Effector memory CD4-positive, alpha-beta T cell (primary cell): Measurements from ENCODE around the gene CCDC57.

ENCODE experiments used
- DNase-seq, 3 donors: peaks; one replicate each; pipeline ENCODE4 v3.0.0-alpha.2; 2020
- H3K27ac ChIP-seq: 2 replicates; pipeline ENCODE4 v1.7.0; 2013; ENCODE audit warnings: mild to moderate bottlenecking, low read length, moderate library complexity; ENCODE audit not compliant: insufficient read depth, poor library complexity, severe bottlenecking
- H3K27me3 ChIP-seq: replicated peaks from 2 replicates; pipeline ENCODE4 v1.7.0; 2013; ENCODE audit warnings: mild to moderate bottlenecking, low read length; ENCODE audit not compliant: insufficient read depth, control insufficient read depth, poor library complexity, severe bottlenecking
- H3K36me3 ChIP-seq: 2 replicates; pipeline ENCODE4 v1.7.0; 2013; ENCODE audit warnings: mild to moderate bottlenecking, low read length, moderate library complexity; ENCODE audit not compliant: control insufficient read depth, insufficient read depth
- H3K4me1 ChIP-seq: 2 replicates; pipeline ENCODE4 v1.7.0; 2013; ENCODE audit warnings: low read length, mild to moderate bottlenecking; ENCODE audit not compliant: control insufficient read depth, insufficient read depth, poor library complexity, severe bottlenecking
- H3K4me3 ChIP-seq: 2 replicates; pipeline ENCODE4 v1.7.0; 2013; ENCODE audit warnings: low read length, low read depth, mild to moderate bottlenecking; ENCODE audit not compliant: insufficient read depth, poor library complexity, severe bottlenecking
- H3K9me3 ChIP-seq: 2 replicates; pipeline ENCODE4 v1.7.0; 2013; ENCODE audit warnings: mild to moderate bottlenecking, low read length, moderate library complexity; ENCODE audit not compliant: control insufficient read depth

The CCDC57 gene

DNA sequence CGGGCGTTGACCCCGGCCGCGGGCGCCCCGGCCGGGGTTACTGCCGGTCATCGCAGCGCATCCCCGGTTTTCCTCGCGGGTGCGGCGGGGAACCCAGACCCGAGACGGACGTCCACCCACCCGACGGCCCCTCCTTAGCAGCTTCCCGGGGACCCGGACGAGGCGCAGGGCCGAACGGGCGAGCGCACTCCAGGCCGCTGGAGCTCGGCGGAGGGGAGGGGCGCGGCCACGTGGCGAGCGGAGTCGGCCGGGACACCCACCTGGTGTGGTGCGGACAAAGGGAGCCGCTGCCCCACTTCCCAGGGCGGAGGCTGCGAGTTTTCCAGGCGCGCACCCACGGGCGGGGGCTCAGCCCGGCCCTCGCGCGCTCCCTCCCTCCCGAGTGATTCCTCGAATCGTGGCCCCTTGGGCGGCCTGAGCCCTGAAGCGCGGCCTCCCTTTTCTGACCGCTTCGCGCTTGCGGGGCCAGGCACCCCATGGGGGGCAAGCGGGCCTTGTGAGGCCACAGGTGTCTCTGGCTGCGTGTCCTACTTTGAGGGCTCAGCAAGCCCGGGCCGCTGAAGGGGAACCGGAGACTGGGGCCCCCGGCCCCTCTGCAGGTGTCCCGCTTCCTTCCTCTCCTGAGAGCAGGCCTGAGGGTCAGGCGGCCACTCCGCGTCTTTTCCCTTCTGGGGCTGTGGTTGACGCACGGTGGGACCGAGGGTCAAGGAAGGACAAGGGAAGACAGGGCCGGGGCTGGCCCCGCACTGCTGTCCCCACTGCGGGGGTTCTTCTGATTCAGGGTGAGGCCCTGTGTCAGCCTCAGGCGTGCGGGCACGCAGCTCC, 113.5 kb downstream of the CCDC57 start:
- no peaks in the 10 kb centered on the region for H3K27me3 ChIP-seq
- peak overlapping the region; percentile 60 for H3K4me3 ChIP-seq
- H3K4me1 ChIP-seq: peaks cover 16% of the 10 kb centered on the region
- peak overlapping the region; percentile 79 for H3K27ac ChIP-seq
- DNase-seq: no peak
- H3K36me3 ChIP-seq: peaks cover 12% of the 10 kb centered on the region
- H3K9me3 ChIP-seq: no peaks in the 10 kb centered on the region

- no peaks in the 10 kb centered on the region for H3K9me3 ChIP-seq
- peak within 1 kb of the TSS; percentile 79 for H3K27ac ChIP-seq
- peak within 1 kb of the TSS; percentile 62 for H3K4me3 ChIP-seq
- H3K27me3 ChIP-seq: no peaks in the 10 kb centered on the region
- peak; percentile 85 to 87 (median 86) for DNase-seq
- H3K4me1 ChIP-seq: peaks cover 16% of the 10 kb centered on the region
- H3K36me3 ChIP-seq: peaks cover 18% of the 10 kb centered on the region
These were observed 114.3 kb downstream of the CCDC57 start, which contains the start of gene FASN for GRCh38 chr17:82098169-82098938. Gene FASN (minus strand): TSS chr17:82098236. CDS start chr17:82096445, 1,791 bp downstream.

- Histone ChIP-seq H3K4me3 (peak overlapping the region; percentile 62), H3K4me1 (peaks cover 16% of the 10 kb centered on the region), H3K36me3 (peaks cover 23% of the 10 kb centered on the region), H3K9me3 (no peaks in the 10 kb centered on the region), H3K27ac (peak overlapping the region; percentile 79), H3K27me3 (no peaks in the 10 kb centered on the region)
- DNase-seq: no peak
These were observed 114.8 kb downstream of the CCDC57 start for GRCh38 chr17:82097919-82098168.

- DNase-seq: peak in 1 of 3 donors; percentile 16
- Histone ChIP-seq H3K27ac (peak overlapping the region; percentile 79), H3K27me3 (no peaks in the 10 kb centered on the region), H3K4me3 (peak overlapping the region; percentile 62), H3K36me3 (peaks cover 28% of the 10 kb centered on the region), H3K4me1 (peaks cover 16% of the 10 kb centered on the region), H3K9me3 (no peaks in the 10 kb centered on the region)
These were observed 115.3 kb downstream of the CCDC57 start for GRCh38 chr17:82097184-82097918.

DNA sequence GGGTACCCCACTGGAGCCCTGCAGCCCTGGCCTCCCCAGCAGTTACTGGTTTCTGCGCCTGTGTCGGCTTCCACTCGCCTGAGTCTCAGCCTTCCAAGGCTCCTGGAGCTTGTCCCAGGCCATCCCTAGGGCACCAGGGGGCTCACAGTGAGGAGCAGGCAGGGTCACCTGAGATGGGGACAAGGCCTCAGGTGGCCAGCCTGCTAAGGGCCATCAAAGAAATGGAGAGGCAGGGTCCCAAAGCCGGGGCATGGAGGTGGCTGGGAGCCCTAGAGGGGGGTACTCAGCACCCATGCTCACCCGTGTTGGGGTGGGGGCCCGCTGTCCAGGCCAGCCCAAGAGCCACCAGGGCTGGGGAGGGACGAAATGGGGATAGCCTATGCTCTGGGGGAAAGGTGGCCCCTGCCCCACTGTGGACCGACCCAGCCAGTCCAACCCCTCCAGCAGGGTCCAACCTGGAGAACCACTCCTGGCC, 115.9 kb downstream of the CCDC57 start:
- H3K27ac ChIP-seq: no peak overlapping the region
- peaks cover 34% of the 10 kb centered on the region for H3K36me3 ChIP-seq
- peak overlapping the region; percentile 62 for H3K4me3 ChIP-seq
- no peak for DNase-seq
- H3K4me1 ChIP-seq: peaks cover 16% of the 10 kb centered on the region
- no peaks in the 10 kb centered on the region for H3K27me3 ChIP-seq
- H3K9me3 ChIP-seq: no peaks in the 10 kb centered on the region

- no peaks in the 10 kb centered on the region for H3K27me3 ChIP-seq
- no peak for DNase-seq
- no peak overlapping the region for H3K27ac ChIP-seq
- no peaks in the 10 kb centered on the region for H3K9me3 ChIP-seq
- H3K4me1 ChIP-seq: peaks cover 16% of the 10 kb centered on the region
- peaks cover 39% of the 10 kb centered on the region for H3K36me3 ChIP-seq
- H3K4me3 ChIP-seq: no peak overlapping the region
These were observed 116.6 kb downstream of the CCDC57 start for GRCh38 chr17:82095777-82096708.

DNA sequence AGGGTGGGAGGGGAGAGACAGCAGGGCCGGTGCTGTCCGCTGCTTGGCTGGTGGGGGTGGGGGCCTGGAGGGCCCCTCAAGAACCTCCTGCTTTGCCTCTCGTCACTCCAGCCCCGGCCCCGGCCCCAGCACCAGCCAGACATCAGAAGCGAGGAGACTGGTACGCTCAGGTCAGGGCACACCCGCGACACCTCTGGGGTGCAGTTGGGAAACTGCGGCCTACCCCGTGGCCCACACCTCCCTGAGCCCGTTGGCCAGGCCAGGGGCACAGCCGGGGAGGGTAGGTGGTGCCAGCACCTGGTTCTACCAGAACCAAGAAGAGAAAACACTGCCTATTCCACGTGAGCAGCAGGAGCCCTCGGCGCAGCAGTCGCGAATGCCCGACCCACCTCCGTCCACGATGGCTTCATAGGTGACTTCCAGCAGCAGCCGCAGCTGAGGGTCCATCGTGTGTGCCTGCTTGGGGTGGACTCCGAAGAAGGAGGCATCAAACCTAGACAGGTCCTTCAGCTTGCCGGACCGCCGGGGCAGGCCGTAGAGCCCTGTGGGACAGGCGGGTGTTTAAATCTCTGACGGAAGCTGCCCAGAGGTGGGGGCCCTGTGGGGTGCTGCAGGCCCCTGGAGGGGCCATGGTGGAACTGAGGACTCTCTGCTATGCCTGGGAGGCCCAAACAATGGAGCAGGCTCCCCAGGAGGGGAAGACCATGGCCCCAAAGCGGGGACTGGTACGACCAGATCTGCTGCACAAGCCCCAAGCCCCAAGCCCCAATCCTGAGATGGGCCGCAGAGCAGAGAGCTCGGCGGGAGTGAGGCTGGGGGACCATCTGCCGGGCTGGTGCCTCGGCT, 117.5 kb downstream of the CCDC57 start:
- H3K4me3 ChIP-seq: no peak overlapping the region
- H3K27ac ChIP-seq: no peak overlapping the region
- H3K9me3 ChIP-seq: no peaks in the 10 kb centered on the region
- peaks cover 16% of the 10 kb centered on the region for H3K4me1 ChIP-seq
- no peaks in the 10 kb centered on the region for H3K27me3 ChIP-seq
- peaks cover 47% of the 10 kb centered on the region for H3K36me3 ChIP-seq
- DNase-seq: no peak

GRCh38 chr17:82092995-82093751, 119.5 kb downstream of the CCDC57 start:
- Histone ChIP-seq H3K27me3 (no peaks in the 10 kb centered on the region), H3K36me3 (peaks cover 67% of the 10 kb centered on the region), H3K4me3 (no peak overlapping the region), H3K27ac (no peak overlapping the region), H3K9me3 (no peaks in the 10 kb centered on the region), H3K4me1 (peaks cover 7% of the 10 kb centered on the region)
- DNase-seq: no peak
